ENCODE measurements around the gene TNFRSF21. TPM values are rescaled to one million over a fixed set of nuclear protein-coding genes. Genes with fewer than 3 reads are reported as not detected.

TNFRSF21 gene
- polyA plus RNA-seq, 3 donors, result 0.43 to 0.86 (median 0.58) TPM

DNA sequence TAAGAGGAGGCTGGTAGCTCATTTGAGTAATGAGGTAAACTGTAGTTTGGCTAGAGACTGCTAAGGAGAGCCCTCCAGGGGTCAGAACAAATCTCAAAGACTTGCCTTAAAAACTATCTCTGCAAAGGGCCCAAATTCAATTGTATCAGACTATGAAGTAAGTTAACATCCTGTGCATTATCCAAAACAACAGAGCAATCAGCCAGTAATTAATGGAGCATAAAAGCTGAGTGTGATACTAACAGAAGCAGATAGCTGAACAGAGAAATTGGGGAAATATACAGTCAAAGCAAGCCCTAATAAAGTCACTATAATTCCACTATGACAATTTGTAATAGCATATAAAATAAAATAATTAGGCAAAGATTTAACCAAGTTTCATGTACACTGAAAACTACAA is 45.8 kb upstream of the TNFRSF21 start:
- peaks cover 0 to 4% of the 10 kb centered on the region in 2 donors for H3K9me3 ChIP-seq (replicated peaks in 1 of 2; ENCODE audit: control insufficient read depth in 1 of 2, insufficient read depth in 1 of 2, low read length in 2 of 2)
- no peaks in the 10 kb centered on the region for H3K36me3 ChIP-seq (replicated peaks in 1 of 2; ENCODE audit: control insufficient read depth in 1 of 2, insufficient read depth in 2 of 2, low read length in 2 of 2)
- H3K79me2 ChIP-seq (ENCODE audit: insufficient read depth, low read length), result no peaks in the 10 kb centered on the region
- peaks cover 70% of the 10 kb centered on the region for H3K4me1 Mint-ChIP-seq
- H4K20me1 ChIP-seq (ENCODE audit: insufficient read depth, low read length), result no peaks in the 10 kb centered on the region
- peak overlapping the region in 1 of 2 donors; percentile 60 for H3K27ac ChIP-seq (ENCODE audit: low read depth in 1 of 2, low read length in 2 of 2)
- H3K36me3 Mint-ChIP-seq, result no peaks in the 10 kb centered on the region
- H2AFZ ChIP-seq (ENCODE audit: insufficient read depth, low read depth, low read length, poor library complexity, severe bottlenecking), result peak overlapping the region; percentile 6
- intact Hi-C loops (cut with micrococcal nuclease), result no loop called here
- H3K27me3 ChIP-seq (ENCODE audit: control insufficient read depth in 2 of 2, insufficient read depth in 2 of 2, low read length in 2 of 2), result no peaks in the 10 kb centered on the region
- peak overlapping the region in 2 of 7 donors; percentile 55 to 97 for H3K27ac Mint-ChIP-seq
- peaks cover 2 to 8% (median 5%) of the 10 kb centered on the region in 7 donors for H3K9me3 Mint-ChIP-seq
- TF ChIP-seq, protein P1, sequence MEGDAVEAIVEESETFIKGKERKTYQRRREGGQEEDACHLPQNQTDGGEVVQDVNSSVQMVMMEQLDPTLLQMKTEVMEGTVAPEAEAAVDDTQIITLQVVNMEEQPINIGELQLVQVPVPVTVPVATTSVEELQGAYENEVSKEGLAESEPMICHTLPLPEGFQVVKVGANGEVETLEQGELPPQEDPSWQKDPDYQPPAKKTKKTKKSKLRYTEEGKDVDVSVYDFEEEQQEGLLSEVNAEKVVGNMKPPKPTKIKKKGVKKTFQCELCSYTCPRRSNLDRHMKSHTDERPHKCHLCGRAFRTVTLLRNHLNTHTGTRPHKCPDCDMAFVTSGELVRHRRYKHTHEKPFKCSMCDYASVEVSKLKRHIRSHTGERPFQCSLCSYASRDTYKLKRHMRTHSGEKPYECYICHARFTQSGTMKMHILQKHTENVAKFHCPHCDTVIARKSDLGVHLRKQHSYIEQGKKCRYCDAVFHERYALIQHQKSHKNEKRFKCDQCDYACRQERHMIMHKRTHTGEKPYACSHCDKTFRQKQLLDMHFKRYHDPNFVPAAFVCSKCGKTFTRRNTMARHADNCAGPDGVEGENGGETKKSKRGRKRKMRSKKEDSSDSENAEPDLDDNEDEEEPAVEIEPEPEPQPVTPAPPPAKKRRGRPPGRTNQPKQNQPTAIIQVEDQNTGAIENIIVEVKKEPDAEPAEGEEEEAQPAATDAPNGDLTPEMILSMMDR (IDR thresholded peaks at IDR 0.05), result no peak
- no peak for DNase-seq
- peaks cover 60 to 68% of the 10 kb centered on the region in 2 donors for H3K4me1 ChIP-seq (ENCODE audit: control insufficient read depth in 1 of 2, insufficient read depth in 2 of 2, low read length in 2 of 2)
- H3K4me3 Mint-ChIP-seq, result no peak overlapping the region
- peaks cover 0 to 1% (median 0%) of the 10 kb centered on the region in 3 donors for H3K27me3 Mint-ChIP-seq (ENCODE audit: low read depth in 3 of 3)
- H3K4me3 ChIP-seq (replicated peaks in 1 of 3; ENCODE audit: low read depth in 2 of 3, low read length in 3 of 3), result no peak overlapping the region
- H3K9ac ChIP-seq (ENCODE audit: insufficient read depth, low read length, poor library complexity, severe bottlenecking), result no peak overlapping the region
- H3K4me2 ChIP-seq (replicated peaks; ENCODE audit: extremely low read depth, low read length, poor library complexity, severe bottlenecking), result no peak overlapping the region

GRCh38 chr6:47353871-47354270 is 44.2 kb upstream of the TNFRSF21 start:
- DNase-seq, result peak; percentile 56 to 91 (median 73)
- intact Hi-C loops (cut with micrococcal nuclease), result no loop called here
- no peak overlapping the region for H3K4me3 ChIP-seq (replicated peaks in 1 of 3; ENCODE audit: low read depth in 2 of 3, low read length in 3 of 3)
- H3K27me3 ChIP-seq (ENCODE audit: control insufficient read depth in 2 of 2, insufficient read depth in 2 of 2, low read length in 2 of 2), result no peaks in the 10 kb centered on the region
- no CpG with 5 or more reads among the region's 1 CpG for WGBS (ENCODE audit: insufficient coverage)
- no peaks in the 10 kb centered on the region for H4K20me1 ChIP-seq (ENCODE audit: insufficient read depth, low read length)
- H3K4me2 ChIP-seq (replicated peaks; ENCODE audit: extremely low read depth, low read length, poor library complexity, severe bottlenecking), result peak overlapping the region; percentile 18
- TF ChIP-seq, protein P1 (IDR thresholded peaks at IDR 0.05), result no peak
- no peaks in the 10 kb centered on the region for H3K79me2 ChIP-seq (ENCODE audit: insufficient read depth, low read length)
- peak overlapping the region in 1 of 2 donors; percentile 60 for H3K27ac ChIP-seq (ENCODE audit: low read depth in 1 of 2, low read length in 2 of 2)
- H3K9me3 Mint-ChIP-seq, result peaks cover 2 to 8% (median 6%) of the 10 kb centered on the region in 7 donors
- peaks cover 0 to 4% of the 10 kb centered on the region in 2 donors for H3K9me3 ChIP-seq (replicated peaks in 1 of 2; ENCODE audit: control insufficient read depth in 1 of 2, insufficient read depth in 1 of 2, low read length in 2 of 2)
- no peaks in the 10 kb centered on the region for H3K36me3 ChIP-seq (replicated peaks in 1 of 2; ENCODE audit: control insufficient read depth in 1 of 2, insufficient read depth in 2 of 2, low read length in 2 of 2)
- H3K27ac Mint-ChIP-seq, result peak overlapping the region; percentile 34 to 97 (median 94)
- H3K4me1 ChIP-seq (ENCODE audit: control insufficient read depth in 1 of 2, insufficient read depth in 2 of 2, low read length in 2 of 2), result peaks cover 55 to 61% of the 10 kb centered on the region in 2 donors
- H3K9ac ChIP-seq (ENCODE audit: insufficient read depth, low read length, poor library complexity, severe bottlenecking), result no peak overlapping the region
- H3K27me3 Mint-ChIP-seq (ENCODE audit: low read depth in 3 of 3), result peaks cover 0 to under 1% (median 0%) of the 10 kb centered on the region in 3 donors
- no peak overlapping the region for H2AFZ ChIP-seq (ENCODE audit: insufficient read depth, low read depth, low read length, poor library complexity, severe bottlenecking)
- H3K4me3 Mint-ChIP-seq, result no peak overlapping the region
- H3K4me1 Mint-ChIP-seq, result peaks cover 68% of the 10 kb centered on the region
- H3K36me3 Mint-ChIP-seq, result no peaks in the 10 kb centered on the region
